Measurements from ENCODE around the gene FLAD1. TPM values are rescaled to one million over a fixed set of nuclear protein-coding genes. Genes with fewer than 3 reads are reported as not detected.

FLAD1 gene
- total RNA-seq, 1 experiment from 2014 or later = 88.3 TPM

GRCh38 chr1:154958681-154959425 is 24.3 kb upstream of the FLAD1 start:
- H3K9me3 Mint-ChIP-seq = no peaks in the 10 kb centered on the region
- POLR2A ChIA-PET = interaction anchor here (0.5 to 4.6 kb wide), 2 partner anchors 13 to 404 kb away, joined by 3 to 66 read pairs; partner anchors contain the start of genes CKS1B and SHC1
- H3K27me3 Mint-ChIP-seq (ENCODE audit: low read depth) = no peaks in the 10 kb centered on the region
- no peak for TF ChIP-seq ZNF138 (CRISPR knock-in tag; conservative IDR thresholded peaks at IDR 0.05)
- TF ChIP-seq PREB (CRISPR knock-in tag; IDR thresholded peaks at IDR 0.05; ENCODE audit: borderline replicate concordance) = no peak
- no peak for TF ChIP-seq TEAD4 (CRISPR knock-in tag; IDR thresholded peaks at IDR 0.05)
- TF ChIP-seq MAX (CRISPR knock-in tag; IDR thresholded peaks at IDR 0.05) = no peak
- TF ChIP-seq CDX4 (CRISPR knock-in tag; IDR thresholded peaks at IDR 0.05; ENCODE audit: borderline replicate concordance) = no peak
- TF ChIP-seq ESRRA (CRISPR knock-in tag; IDR thresholded peaks at IDR 0.05; ENCODE audit: borderline replicate concordance) = no peak
- no peak for TF ChIP-seq NR3C1 (CRISPR knock-in tag; conservative IDR thresholded peaks at IDR 0.05; ENCODE audit: low read depth)
- TF ChIP-seq SP1 (CRISPR knock-in tag; conservative IDR thresholded peaks at IDR 0.05) = no peak
- TF ChIP-seq, protein P1, sequence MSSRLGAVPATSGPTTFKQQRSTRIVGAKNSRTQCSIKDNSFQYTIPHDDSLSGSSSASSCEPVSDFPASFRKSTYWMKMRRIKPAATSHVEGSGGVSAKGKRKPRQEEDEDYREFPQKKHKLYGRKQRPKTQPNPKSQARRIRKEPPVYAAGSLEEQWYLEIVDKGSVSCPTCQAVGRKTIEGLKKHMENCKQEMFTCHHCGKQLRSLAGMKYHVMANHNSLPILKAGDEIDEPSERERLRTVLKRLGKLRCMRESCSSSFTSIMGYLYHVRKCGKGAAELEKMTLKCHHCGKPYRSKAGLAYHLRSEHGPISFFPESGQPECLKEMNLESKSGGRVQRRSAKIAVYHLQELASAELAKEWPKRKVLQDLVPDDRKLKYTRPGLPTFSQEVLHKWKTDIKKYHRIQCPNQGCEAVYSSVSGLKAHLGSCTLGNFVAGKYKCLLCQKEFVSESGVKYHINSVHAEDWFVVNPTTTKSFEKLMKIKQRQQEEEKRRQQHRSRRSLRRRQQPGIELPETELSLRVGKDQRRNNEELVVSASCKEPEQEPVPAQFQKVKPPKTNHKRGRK (CRISPR knock-in tag; IDR thresholded peaks at IDR 0.05; ENCODE audit: borderline replicate concordance) = no peak
- no peak overlapping the region for H3K4me3 Mint-ChIP-seq
- H3K36me3 Mint-ChIP-seq = peaks cover 21% of the 10 kb centered on the region
- CTCF ChIA-PET = interaction anchor here (1.2 kb wide), 1 partner anchor 59 kb away, joined by 3 read pairs; no protein-coding TSS in a partner anchor
- DNase-seq (ENCODE audit: low spot score) = no peak
- no peak overlapping the region for H3K27ac Mint-ChIP-seq
- peaks cover 59% of the 10 kb centered on the region for H3K4me1 Mint-ChIP-seq
- ATAC-seq = no peak

GRCh38 chr1:154959426-154959780 is 23.7 kb upstream of the FLAD1 start:
- DNase-seq (ENCODE audit: low spot score) (no peak), ATAC-seq (no peak)
- peaks cover 55% of the 10 kb centered on the region for H3K4me1 Mint-ChIP-seq
- peak overlapping the region; percentile 37 for H3K4me3 Mint-ChIP-seq
- no peak overlapping the region for H3K27ac Mint-ChIP-seq
- CTCF ChIA-PET = interaction anchor here (1.2 to 4.1 kb wide), 2 partner anchors 40 to 58 kb away, joined by 3 to 25 read pairs; no protein-coding TSS in a partner anchor
- H3K9me3 Mint-ChIP-seq = no peaks in the 10 kb centered on the region
- peaks cover 24% of the 10 kb centered on the region for H3K36me3 Mint-ChIP-seq
- POLR2A ChIA-PET = interaction anchor here (4.6 kb wide), 1 partner anchor 12 kb away, joined by 66 read pairs; the partner anchor contains the start of genes CKS1B and SHC1
- no peaks in the 10 kb centered on the region for H3K27me3 Mint-ChIP-seq (ENCODE audit: low read depth)
- TF ChIP-seq SMAD4 (CRISPR knock-in tag; IDR thresholded peaks at IDR 0.05) (no peak), ZNF138 (CRISPR knock-in tag; conservative IDR thresholded peaks at IDR 0.05) (no peak), ETV6 (CRISPR knock-in tag; IDR thresholded peaks at IDR 0.05) (no peak), ZNF671 (CRISPR knock-in tag; IDR thresholded peaks at IDR 0.05) (no peak), ZNF423 (CRISPR knock-in tag; IDR thresholded peaks at IDR 0.05) (no peak)

DNA sequence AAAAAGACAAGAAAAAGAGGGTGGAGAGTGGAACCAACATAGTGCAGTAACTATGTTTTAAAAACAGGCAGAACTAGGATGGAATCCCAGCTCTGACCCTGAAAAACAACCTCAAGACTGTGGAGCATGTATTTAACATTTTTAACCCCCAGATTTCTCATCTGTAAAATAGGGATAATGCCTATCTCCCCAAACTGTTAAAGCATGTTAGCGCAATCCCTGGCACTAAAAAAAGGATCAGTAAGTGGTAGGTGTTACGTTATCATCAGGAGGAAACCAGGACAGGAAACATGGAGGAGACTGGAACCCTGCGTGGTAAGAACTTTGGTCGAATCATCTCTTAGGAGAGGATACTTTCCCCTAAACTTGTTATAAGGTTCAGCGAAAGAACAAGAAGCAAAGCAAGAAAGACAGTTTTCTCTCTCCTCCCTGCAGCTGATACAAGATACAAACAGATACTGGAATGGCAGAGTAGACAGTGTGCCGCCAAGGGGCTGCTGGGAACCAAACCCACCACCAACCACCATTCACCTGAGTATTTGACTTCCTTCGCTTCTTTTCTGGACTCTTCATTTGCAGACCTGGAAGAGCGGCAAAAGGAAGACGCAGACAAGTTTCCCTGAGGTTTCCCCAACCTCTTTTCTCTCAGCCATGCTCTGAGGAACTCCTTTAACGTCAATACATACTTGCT is 22.6 kb upstream of the FLAD1 start:
- POLR2A ChIA-PET = interaction anchor here (1.7 to 3.2 kb wide), 5 partner anchors 10 to 39 kb away, joined by 6 to 26 read pairs (median 10); partner anchors contain the start of genes FLAD1 and SHC1
- no peak for TF ChIP-seq TP53 (CRISPR knock-in tag; IDR thresholded peaks at IDR 0.05)
- TF ChIP-seq, protein P2, sequence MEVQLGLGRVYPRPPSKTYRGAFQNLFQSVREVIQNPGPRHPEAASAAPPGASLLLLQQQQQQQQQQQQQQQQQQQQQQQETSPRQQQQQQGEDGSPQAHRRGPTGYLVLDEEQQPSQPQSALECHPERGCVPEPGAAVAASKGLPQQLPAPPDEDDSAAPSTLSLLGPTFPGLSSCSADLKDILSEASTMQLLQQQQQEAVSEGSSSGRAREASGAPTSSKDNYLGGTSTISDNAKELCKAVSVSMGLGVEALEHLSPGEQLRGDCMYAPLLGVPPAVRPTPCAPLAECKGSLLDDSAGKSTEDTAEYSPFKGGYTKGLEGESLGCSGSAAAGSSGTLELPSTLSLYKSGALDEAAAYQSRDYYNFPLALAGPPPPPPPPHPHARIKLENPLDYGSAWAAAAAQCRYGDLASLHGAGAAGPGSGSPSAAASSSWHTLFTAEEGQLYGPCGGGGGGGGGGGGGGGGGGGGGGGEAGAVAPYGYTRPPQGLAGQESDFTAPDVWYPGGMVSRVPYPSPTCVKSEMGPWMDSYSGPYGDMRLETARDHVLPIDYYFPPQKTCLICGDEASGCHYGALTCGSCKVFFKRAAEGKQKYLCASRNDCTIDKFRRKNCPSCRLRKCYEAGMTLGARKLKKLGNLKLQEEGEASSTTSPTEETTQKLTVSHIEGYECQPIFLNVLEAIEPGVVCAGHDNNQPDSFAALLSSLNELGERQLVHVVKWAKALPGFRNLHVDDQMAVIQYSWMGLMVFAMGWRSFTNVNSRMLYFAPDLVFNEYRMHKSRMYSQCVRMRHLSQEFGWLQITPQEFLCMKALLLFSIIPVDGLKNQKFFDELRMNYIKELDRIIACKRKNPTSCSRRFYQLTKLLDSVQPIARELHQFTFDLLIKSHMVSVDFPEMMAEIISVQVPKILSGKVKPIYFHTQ (CRISPR knock-in tag; IDR thresholded peaks at IDR 0.05) = no peak
- no peak for TF ChIP-seq JAZF1 (CRISPR knock-in tag; IDR thresholded peaks at IDR 0.05)
- TF ChIP-seq, protein P3, sequence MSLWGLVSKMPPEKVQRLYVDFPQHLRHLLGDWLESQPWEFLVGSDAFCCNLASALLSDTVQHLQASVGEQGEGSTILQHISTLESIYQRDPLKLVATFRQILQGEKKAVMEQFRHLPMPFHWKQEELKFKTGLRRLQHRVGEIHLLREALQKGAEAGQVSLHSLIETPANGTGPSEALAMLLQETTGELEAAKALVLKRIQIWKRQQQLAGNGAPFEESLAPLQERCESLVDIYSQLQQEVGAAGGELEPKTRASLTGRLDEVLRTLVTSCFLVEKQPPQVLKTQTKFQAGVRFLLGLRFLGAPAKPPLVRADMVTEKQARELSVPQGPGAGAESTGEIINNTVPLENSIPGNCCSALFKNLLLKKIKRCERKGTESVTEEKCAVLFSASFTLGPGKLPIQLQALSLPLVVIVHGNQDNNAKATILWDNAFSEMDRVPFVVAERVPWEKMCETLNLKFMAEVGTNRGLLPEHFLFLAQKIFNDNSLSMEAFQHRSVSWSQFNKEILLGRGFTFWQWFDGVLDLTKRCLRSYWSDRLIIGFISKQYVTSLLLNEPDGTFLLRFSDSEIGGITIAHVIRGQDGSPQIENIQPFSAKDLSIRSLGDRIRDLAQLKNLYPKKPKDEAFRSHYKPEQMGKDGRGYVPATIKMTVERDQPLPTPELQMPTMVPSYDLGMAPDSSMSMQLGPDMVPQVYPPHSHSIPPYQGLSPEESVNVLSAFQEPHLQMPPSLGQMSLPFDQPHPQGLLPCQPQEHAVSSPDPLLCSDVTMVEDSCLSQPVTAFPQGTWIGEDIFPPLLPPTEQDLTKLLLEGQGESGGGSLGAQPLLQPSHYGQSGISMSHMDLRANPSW (CRISPR knock-in tag; conservative IDR thresholded peaks at IDR 0.05; ENCODE audit: low read depth) = no peak
- no peak for TF ChIP-seq NFYB (CRISPR knock-in tag; conservative IDR thresholded peaks at IDR 0.05; ENCODE audit: low read depth)

More for the DNA sequence above, 22.6 kb upstream of the FLAD1 start:
- DNase-seq (ENCODE audit: low spot score) (no peak), ATAC-seq (no peak)
- H3K9me3 Mint-ChIP-seq = no peaks in the 10 kb centered on the region
- peaks cover 43% of the 10 kb centered on the region for H3K4me1 Mint-ChIP-seq
- peaks cover 34% of the 10 kb centered on the region for H3K36me3 Mint-ChIP-seq
- H3K27me3 Mint-ChIP-seq (ENCODE audit: low read depth) = no peaks in the 10 kb centered on the region
- CTCF ChIA-PET = interaction anchor here (0.7 to 4.1 kb wide), 11 partner anchors 11 to 212 kb away, joined by 3 to 33 read pairs (median 7); partner anchors contain the start of genes FLAD1, KRTCAP2, LENEP and SHC1
- H3K4me3 Mint-ChIP-seq = peak overlapping the region; percentile 93
- H3K27ac Mint-ChIP-seq = peak overlapping the region; percentile 84; the same call in 1 of the 2 replicates
